Measurements from ENCODE around the gene LRRC43. TPM values are rescaled to one million over a fixed set of nuclear protein-coding genes. Genes with fewer than 3 reads are reported as not detected.

LRRC43 gene
- polyA plus RNA-seq, 1 donor from 2014 or later: 4.8 TPM

DNA sequence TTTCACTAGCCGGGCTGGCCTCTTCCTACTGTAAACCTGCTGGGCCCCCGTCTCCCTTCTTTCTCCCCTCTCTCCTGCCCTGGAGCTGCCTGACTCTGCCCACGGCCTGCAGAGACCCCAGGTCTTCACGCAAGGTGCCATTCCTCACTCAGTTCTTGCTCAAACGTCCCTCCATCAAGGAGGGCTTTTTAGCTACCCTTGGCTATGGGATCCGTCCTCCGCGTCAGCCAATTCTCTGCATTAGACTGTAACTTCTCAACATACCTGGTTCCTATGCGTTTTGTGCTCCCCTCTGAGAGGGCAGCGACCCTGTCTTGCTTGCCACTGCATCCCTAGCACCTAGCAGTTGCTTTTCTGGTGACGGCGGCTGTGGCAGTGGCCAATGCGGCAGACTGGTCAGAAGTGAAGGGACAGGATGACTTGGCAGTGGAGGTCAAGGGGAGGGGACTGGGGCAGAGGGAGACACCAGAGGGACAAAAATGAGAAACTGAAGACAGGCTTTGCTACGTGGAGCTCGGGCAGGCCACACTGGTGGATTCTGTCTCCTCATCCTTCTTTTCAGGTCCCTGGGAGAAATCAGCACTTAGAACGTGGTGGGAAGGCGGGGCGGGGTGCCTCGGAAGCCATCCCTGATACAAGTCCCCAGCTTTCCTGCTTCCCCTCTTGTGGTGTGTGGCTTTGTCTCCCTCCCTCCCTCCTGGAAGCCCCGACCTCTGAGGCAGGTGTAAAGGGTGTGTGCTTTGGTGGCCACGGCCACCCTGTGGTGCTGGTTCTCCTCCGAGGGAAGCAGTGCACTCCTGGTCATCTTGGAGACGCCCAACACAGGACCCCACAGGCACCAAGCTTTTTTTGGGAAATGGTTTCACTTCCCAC is 22.4 kb downstream of the LRRC43 start:
- Histone ChIP-seq H3K27me3 (ENCODE audit: insufficient read depth, low read depth, low read length) (peaks cover 38% of the 10 kb centered on the region), H3K9me2 (ENCODE audit: insufficient read depth, low read length) (no peaks in the 10 kb centered on the region), H3K9me3 (ENCODE audit: low read length) (no peaks in the 10 kb centered on the region), H3K79me2 (replicated peaks; ENCODE audit: insufficient read depth, low read length) (no peaks in the 10 kb centered on the region), H3K4me2 (ENCODE audit: low read length) (no peak overlapping the region), H2AFZ (ENCODE audit: low read depth, low read length) (no peak overlapping the region), H3K36me3 (ENCODE audit: insufficient read depth, low read length) (no peaks in the 10 kb centered on the region), H4K20me1 (ENCODE audit: insufficient read depth) (no peaks in the 10 kb centered on the region), H3F3A (ENCODE audit: insufficient read depth, low read length, poor library complexity, severe bottlenecking) (no peaks in the 10 kb centered on the region), H3K27ac (ENCODE audit: low read length) (no peak overlapping the region), H3K9ac (ENCODE audit: low read length) (no peak overlapping the region), H3K4me3 (ENCODE audit: low read length) (no peak overlapping the region)
- TF ChIP-seq, protein P1, sequence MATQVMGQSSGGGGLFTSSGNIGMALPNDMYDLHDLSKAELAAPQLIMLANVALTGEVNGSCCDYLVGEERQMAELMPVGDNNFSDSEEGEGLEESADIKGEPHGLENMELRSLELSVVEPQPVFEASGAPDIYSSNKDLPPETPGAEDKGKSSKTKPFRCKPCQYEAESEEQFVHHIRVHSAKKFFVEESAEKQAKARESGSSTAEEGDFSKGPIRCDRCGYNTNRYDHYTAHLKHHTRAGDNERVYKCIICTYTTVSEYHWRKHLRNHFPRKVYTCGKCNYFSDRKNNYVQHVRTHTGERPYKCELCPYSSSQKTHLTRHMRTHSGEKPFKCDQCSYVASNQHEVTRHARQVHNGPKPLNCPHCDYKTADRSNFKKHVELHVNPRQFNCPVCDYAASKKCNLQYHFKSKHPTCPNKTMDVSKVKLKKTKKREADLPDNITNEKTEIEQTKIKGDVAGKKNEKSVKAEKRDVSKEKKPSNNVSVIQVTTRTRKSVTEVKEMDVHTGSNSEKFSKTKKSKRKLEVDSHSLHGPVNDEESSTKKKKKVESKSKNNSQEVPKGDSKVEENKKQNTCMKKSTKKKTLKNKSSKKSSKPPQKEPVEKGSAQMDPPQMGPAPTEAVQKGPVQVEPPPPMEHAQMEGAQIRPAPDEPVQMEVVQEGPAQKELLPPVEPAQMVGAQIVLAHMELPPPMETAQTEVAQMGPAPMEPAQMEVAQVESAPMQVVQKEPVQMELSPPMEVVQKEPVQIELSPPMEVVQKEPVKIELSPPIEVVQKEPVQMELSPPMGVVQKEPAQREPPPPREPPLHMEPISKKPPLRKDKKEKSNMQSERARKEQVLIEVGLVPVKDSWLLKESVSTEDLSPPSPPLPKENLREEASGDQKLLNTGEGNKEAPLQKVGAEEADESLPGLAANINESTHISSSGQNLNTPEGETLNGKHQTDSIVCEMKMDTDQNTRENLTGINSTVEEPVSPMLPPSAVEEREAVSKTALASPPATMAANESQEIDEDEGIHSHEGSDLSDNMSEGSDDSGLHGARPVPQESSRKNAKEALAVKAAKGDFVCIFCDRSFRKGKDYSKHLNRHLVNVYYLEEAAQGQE (IDR thresholded peaks at IDR 0.05; ENCODE audit: borderline replicate concordance): no peak
- TF ChIP-seq POLR2AphosphoS5 (IDR thresholded peaks at IDR 0.05): peak; percentile 11
- TF ChIP-seq, protein P2, sequence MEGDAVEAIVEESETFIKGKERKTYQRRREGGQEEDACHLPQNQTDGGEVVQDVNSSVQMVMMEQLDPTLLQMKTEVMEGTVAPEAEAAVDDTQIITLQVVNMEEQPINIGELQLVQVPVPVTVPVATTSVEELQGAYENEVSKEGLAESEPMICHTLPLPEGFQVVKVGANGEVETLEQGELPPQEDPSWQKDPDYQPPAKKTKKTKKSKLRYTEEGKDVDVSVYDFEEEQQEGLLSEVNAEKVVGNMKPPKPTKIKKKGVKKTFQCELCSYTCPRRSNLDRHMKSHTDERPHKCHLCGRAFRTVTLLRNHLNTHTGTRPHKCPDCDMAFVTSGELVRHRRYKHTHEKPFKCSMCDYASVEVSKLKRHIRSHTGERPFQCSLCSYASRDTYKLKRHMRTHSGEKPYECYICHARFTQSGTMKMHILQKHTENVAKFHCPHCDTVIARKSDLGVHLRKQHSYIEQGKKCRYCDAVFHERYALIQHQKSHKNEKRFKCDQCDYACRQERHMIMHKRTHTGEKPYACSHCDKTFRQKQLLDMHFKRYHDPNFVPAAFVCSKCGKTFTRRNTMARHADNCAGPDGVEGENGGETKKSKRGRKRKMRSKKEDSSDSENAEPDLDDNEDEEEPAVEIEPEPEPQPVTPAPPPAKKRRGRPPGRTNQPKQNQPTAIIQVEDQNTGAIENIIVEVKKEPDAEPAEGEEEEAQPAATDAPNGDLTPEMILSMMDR (IDR thresholded peaks at IDR 0.05; ENCODE audit: poor library complexity, severe bottlenecking): no peak
- no peak for TF ChIP-seq EP300 (conservative IDR thresholded peaks at IDR 0.05; ENCODE audit: poor library complexity, severe bottlenecking)
- no peak for TF ChIP-seq RAD21 (conservative IDR thresholded peaks at IDR 0.05)

DNA sequence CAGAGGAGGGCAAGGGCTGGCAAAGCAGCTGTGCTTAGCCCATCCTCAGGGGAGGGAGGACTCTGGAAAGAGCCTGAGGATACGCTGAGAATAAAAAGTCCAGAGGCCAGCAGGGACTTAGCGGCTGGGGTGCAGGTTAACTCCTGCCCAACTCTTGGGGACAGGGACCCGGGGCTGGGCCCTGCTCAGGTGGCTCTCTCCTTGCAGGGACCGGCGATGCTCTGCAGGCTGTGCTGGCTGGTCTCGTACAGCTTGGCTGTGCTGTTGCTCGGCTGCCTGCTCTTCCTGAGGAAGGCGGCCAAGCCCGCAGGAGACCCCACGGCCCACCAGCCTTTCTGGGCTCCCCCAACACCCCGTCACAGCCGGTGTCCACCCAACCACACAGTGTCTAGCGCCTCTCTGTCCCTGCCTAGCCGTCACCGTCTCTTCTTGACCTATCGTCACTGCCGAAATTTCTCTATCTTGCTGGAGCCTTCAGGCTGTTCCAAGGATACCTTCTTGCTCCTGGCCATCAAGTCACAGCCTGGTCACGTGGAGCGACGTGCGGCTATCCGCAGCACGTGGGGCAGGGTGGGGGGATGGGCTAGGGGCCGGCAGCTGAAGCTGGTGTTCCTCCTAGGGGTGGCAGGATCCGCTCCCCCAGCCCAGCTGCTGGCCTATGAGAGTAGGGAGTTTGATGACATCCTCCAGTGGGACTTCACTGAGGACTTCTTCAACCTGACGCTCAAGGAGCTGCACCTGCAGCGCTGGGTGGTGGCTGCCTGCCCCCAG is 23.4 kb downstream of the LRRC43 start:
- H3K9ac ChIP-seq (ENCODE audit: low read length): no peak overlapping the region
- no peaks in the 10 kb centered on the region for H3F3A ChIP-seq (ENCODE audit: insufficient read depth, low read length, poor library complexity, severe bottlenecking)
- no peak overlapping the region for H3K4me3 ChIP-seq (ENCODE audit: low read length)
- peak; percentile 6 for TF ChIP-seq POLR2AphosphoS5 (IDR thresholded peaks at IDR 0.05)
- no peak for TF ChIP-seq RAD21 (conservative IDR thresholded peaks at IDR 0.05)
- no peak overlapping the region for H3K4me2 ChIP-seq (ENCODE audit: low read length)
- H3K9me2 ChIP-seq (ENCODE audit: insufficient read depth, low read length): no peaks in the 10 kb centered on the region
- H4K20me1 ChIP-seq (ENCODE audit: insufficient read depth): no peaks in the 10 kb centered on the region
- H3K36me3 ChIP-seq (ENCODE audit: insufficient read depth, low read length): no peaks in the 10 kb centered on the region
- no peak overlapping the region for H3K27ac ChIP-seq (ENCODE audit: low read length)
- H3K27me3 ChIP-seq (ENCODE audit: insufficient read depth, low read depth, low read length): peaks cover 36% of the 10 kb centered on the region
- H3K9me3 ChIP-seq (ENCODE audit: low read length): no peaks in the 10 kb centered on the region
- no peaks in the 10 kb centered on the region for H3K79me2 ChIP-seq (replicated peaks; ENCODE audit: insufficient read depth, low read length)
- no peak overlapping the region for H2AFZ ChIP-seq (ENCODE audit: low read depth, low read length)

DNA sequence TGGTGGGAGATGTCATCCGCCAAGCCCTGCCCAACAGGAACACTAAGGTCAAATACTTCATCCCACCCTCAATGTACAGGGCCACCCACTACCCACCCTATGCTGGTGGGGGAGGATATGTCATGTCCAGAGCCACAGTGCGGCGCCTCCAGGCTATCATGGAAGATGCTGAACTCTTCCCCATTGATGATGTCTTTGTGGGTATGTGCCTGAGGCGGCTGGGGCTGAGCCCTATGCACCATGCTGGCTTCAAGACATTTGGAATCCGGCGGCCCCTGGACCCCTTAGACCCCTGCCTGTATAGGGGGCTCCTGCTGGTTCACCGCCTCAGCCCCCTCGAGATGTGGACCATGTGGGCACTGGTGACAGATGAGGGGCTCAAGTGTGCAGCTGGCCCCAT is 24.1 kb downstream of the LRRC43 start:
- no peak overlapping the region for H3K27ac ChIP-seq (ENCODE audit: low read length)
- H3K27me3 ChIP-seq (ENCODE audit: insufficient read depth, low read depth, low read length): peaks cover 31% of the 10 kb centered on the region
- H3K9ac ChIP-seq (ENCODE audit: low read length): no peak overlapping the region
- H3K79me2 ChIP-seq (replicated peaks; ENCODE audit: insufficient read depth, low read length): no peaks in the 10 kb centered on the region
- no peak overlapping the region for H2AFZ ChIP-seq (ENCODE audit: low read depth, low read length)
- H3K9me3 ChIP-seq (ENCODE audit: low read length): no peaks in the 10 kb centered on the region
- H4K20me1 ChIP-seq (ENCODE audit: insufficient read depth): no peaks in the 10 kb centered on the region
- H3K4me2 ChIP-seq (ENCODE audit: low read length): no peak overlapping the region
- H3K36me3 ChIP-seq (ENCODE audit: insufficient read depth, low read length): no peaks in the 10 kb centered on the region
- no peak overlapping the region for H3K4me3 ChIP-seq (ENCODE audit: low read length)
- H3F3A ChIP-seq (ENCODE audit: insufficient read depth, low read length, poor library complexity, severe bottlenecking): no peaks in the 10 kb centered on the region
- no peaks in the 10 kb centered on the region for H3K9me2 ChIP-seq (ENCODE audit: insufficient read depth, low read length)
- TF ChIP-seq EP300 (conservative IDR thresholded peaks at IDR 0.05; ENCODE audit: poor library complexity, severe bottlenecking) (no peak), MXI1 (conservative IDR thresholded peaks at IDR 0.05; ENCODE audit: poor library complexity, severe bottlenecking) (no peak), RAD21 (conservative IDR thresholded peaks at IDR 0.05) (no peak), SMC3 (conservative IDR thresholded peaks at IDR 0.05; ENCODE audit: poor library complexity) (no peak), TAF1 (IDR thresholded peaks at IDR 0.05; ENCODE audit: low read depth) (no peak)
- TF ChIP-seq, protein P2 (IDR thresholded peaks at IDR 0.05; ENCODE audit: poor library complexity, severe bottlenecking): no peak
- TF ChIP-seq, protein P1 (IDR thresholded peaks at IDR 0.05; ENCODE audit: borderline replicate concordance): no peak

All from neural cell (in vitro differentiated cells).